CD8-positive, alpha-beta memory T cell (primary cell): Measurements from ENCODE around the gene STK32C. TPM values are rescaled to one million over a fixed set of nuclear protein-coding genes. Genes with fewer than 3 reads are reported as not detected.

Experiments
- CTCF ChIA-PET: fragments of 350-600 bp; sonication (Branson Sonifier 250); formaldehyde crosslinking; loops from one replicate; lab custom pipeline; 2021; ENCODE audit warnings: antibody characterized with exemption; lab: Charles Lee
- POLR2A ChIA-PET: fragments of 350-600 bp; sonication (Branson Sonifier 250); formaldehyde crosslinking; loops from one replicate; lab custom pipeline; 2021; ENCODE audit warnings: antibody characterized with exemption; lab: Charles Lee
- DNase-seq, 5 donors: peaks; one replicate each; pipeline versions ENCODE4 v3.0.0 to v3.0.0-alpha.2; 2020 to 2022; ENCODE audit warnings: mixed read lengths in 1 of 5
- H3K27ac ChIP-seq: one replicate; pipeline ENCODE4 v1.7.0; 2013; ENCODE audit warnings: low read depth, mild to moderate bottlenecking, low read length, moderate library complexity
- H3K27me3 ChIP-seq: 2 replicates; pipeline ENCODE4 v1.7.0; 2013; ENCODE audit warnings: low read length, mild to moderate bottlenecking; ENCODE audit not compliant: insufficient read depth, poor library complexity, severe bottlenecking
- H3K36me3 ChIP-seq: 2 replicates; pipeline ENCODE4 v1.7.0; 2013; ENCODE audit warnings: mild to moderate bottlenecking, low read length, moderate library complexity; ENCODE audit not compliant: insufficient read depth
- H3K4me1 ChIP-seq: 2 replicates; pipeline ENCODE4 v1.7.0; 2013; ENCODE audit warnings: mild to moderate bottlenecking, low read length, moderate library complexity; ENCODE audit not compliant: insufficient read depth
- H3K4me3 ChIP-seq: 2 replicates; pipeline ENCODE4 v1.7.0; 2013; ENCODE audit warnings: mild to moderate bottlenecking, low read length
- H3K9me3 ChIP-seq: 2 replicates; pipeline ENCODE4 v1.7.0; 2013; ENCODE audit warnings: mild to moderate bottlenecking, low read length
- H3K27ac Mint-ChIP-seq, 8 donors: one replicate each; pipeline ENCODE4 v1.8.0; 2020 to 2021; ENCODE audit warnings: mixed read lengths in 8 of 8, mild to moderate bottlenecking in 6 of 8, inconsistent platforms in 3 of 8, moderate library complexity in 3 of 8
- H3K27me3 Mint-ChIP-seq, 2 donors: one replicate each; pipeline ENCODE4 v1.8.0; 2020 to 2021; ENCODE audit warnings: mixed read lengths in 2 of 2, mild to moderate bottlenecking in 1 of 2, moderate library complexity in 1 of 2
- H3K36me3 Mint-ChIP-seq, 3 donors: one replicate each; pipeline ENCODE4 v1.8.0; 2020 to 2021; ENCODE audit warnings: mixed read lengths in 3 of 3, inconsistent platforms in 1 of 3, mild to moderate bottlenecking in 1 of 3
- H3K4me1 Mint-ChIP-seq, 3 donors: one replicate each; pipeline ENCODE4 v1.8.0; 2020 to 2021; ENCODE audit warnings: mixed read lengths in 3 of 3, inconsistent platforms in 1 of 3, mild to moderate bottlenecking in 1 of 3
- H3K4me3 Mint-ChIP-seq, 7 donors: one replicate each; pipeline ENCODE4 v1.8.0; 2020 to 2021; ENCODE audit warnings: mixed read lengths in 7 of 7, mild to moderate bottlenecking in 6 of 7, moderate library complexity in 4 of 7, inconsistent platforms in 2 of 7
- H3K9me3 Mint-ChIP-seq, 5 donors: one replicate each; pipeline ENCODE4 v1.8.0; 2020 to 2022; ENCODE audit warnings: mixed read lengths in 5 of 5, mild to moderate bottlenecking in 3 of 5, moderate library complexity in 2 of 5, inconsistent platforms in 1 of 5
- polyA plus RNA-seq: library from polyadenylated mRNA; unstranded; fragments of 300-500 nt; fragmentation: Illumina TruSeq; gene quantifications from one replicate; pipeline ENCODE4 v1.2.3, GENCODE V29; 2021
- total RNA-seq, 2 experiments: library from RNA; stranded (reverse); gene quantifications; one replicate each; pipeline ENCODE4 v1.2.3, GENCODE V29; 2021

Gene STK32C
- total and polyA plus RNA-seq, 3 experiments from 2014 or later, result 8.5 to 14.9 (median 14.0) TPM

DNA sequence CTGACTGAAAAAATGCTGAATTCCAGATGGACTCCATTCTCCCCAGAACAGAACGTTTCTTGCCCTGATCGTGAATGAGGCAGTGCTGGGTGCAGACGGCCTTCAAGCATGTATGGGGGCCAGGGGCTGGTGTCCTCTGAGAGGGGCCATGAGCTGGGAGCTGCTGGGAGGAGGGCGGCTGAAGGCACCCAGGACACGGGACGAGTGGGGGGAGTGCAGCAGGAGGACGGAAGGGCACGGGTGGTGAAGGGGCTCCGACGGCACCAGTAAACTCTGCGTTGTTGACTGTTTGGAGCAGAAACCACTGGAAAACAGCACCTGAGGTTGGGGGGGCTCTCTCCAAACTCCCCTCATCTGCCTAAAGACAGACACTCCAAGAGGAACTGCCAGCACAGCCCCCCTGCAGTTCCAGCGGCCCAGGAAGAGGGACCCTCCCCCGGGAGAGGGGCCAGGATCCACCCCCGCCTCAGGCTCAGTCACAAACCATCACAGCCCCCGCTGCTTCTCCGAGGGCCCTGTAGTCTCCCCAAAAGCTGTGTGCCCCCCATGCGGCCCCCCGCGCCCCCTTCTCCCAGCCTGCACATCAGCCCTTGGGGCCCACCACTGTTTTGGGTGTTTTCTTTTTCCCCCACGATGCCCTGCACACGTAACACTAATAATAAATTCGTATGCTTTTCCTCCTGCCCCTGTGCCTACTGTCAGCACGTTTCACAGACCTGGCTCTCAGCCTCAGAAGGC lies 65.5 kb downstream of the STK32C start:
- Mint-ChIP-seq H3K9me3 (no peaks in the 10 kb centered on the region), H3K27me3 (no peaks in the 10 kb centered on the region), H3K4me3 (no peak overlapping the region), H3K27ac (no peak overlapping the region), H3K4me1 (peaks cover 0 to 3% (median 0%) of the 10 kb centered on the region in 3 donors), H3K36me3 (peaks cover 0 to 3% (median 0%) of the 10 kb centered on the region in 3 donors)
- POLR2A ChIA-PET, result no interaction called here
- H3K27me3 ChIP-seq, result no peaks in the 10 kb centered on the region
- H3K4me1 ChIP-seq, result no peaks in the 10 kb centered on the region
- DNase-seq, result no peak
- no peak overlapping the region for H3K4me3 ChIP-seq
- CTCF ChIA-PET, result no interaction called here
- no peaks in the 10 kb centered on the region for H3K9me3 ChIP-seq
- no peaks in the 10 kb centered on the region for H3K36me3 ChIP-seq
- H3K27ac ChIP-seq, result no peak overlapping the region

DNA sequence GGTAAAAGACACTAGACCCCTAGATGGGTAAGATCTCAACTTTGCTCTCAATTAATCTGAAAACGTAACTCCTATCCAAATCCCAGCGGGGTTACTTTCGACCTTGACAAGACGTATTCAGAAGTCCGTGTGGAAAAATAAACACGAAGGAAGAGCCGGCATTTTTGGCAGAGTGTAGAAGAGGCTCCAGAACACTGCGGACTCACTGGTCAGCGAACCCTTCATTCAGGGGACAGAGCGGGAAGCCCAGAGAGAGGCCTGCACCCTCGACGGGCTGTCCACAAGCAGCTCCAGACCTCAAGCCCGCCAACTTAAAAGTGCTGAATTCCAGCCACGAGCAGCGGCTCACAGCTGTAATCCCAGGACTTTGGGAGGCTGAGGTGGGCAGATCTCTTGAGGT lies 66.3 kb downstream of the STK32C start:
- H3K4me3 ChIP-seq, result no peak overlapping the region
- no peak overlapping the region for H3K27ac ChIP-seq
- no peak for DNase-seq
- no peaks in the 10 kb centered on the region for H3K36me3 ChIP-seq
- no peaks in the 10 kb centered on the region for H3K27me3 Mint-ChIP-seq
- CTCF ChIA-PET, result no interaction called here
- POLR2A ChIA-PET, result no interaction called here
- H3K9me3 Mint-ChIP-seq, result no peaks in the 10 kb centered on the region
- no peaks in the 10 kb centered on the region for H3K4me1 ChIP-seq
- H3K4me3 Mint-ChIP-seq, result no peak overlapping the region
- H3K9me3 ChIP-seq, result no peaks in the 10 kb centered on the region
- H3K27me3 ChIP-seq, result no peaks in the 10 kb centered on the region
- H3K36me3 Mint-ChIP-seq, result peaks cover 0 to 3% (median 0%) of the 10 kb centered on the region in 3 donors
- H3K4me1 Mint-ChIP-seq, result peaks cover 0 to 3% (median 0%) of the 10 kb centered on the region in 3 donors
- peak overlapping the region in 2 of 8 donors; percentile 17 to 24 for H3K27ac Mint-ChIP-seq

DNA sequence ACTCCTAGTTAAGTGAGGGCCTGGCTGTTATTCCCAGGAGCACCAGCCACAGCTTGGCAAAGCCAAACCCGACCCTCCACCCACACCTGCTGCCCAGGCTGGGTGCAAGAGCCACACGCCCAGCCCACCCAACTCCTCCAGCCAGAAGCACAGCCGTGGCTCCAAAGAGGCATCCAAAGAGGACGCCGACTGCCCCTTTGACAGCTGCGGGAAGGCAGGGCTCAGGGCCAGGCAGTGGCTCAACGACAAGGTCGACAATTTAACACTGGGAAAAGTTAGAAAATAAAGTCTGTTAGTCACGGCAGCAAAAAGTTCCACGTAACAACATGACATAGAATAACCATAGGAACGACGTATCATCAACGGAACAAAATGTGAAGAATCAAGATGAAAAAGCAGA lies 66.7 kb downstream of the STK32C start:
- Mint-ChIP-seq H3K27ac (peak overlapping the region in 2 of 8 donors; percentile 17 to 24), H3K4me3 (no peak overlapping the region)

DNA sequence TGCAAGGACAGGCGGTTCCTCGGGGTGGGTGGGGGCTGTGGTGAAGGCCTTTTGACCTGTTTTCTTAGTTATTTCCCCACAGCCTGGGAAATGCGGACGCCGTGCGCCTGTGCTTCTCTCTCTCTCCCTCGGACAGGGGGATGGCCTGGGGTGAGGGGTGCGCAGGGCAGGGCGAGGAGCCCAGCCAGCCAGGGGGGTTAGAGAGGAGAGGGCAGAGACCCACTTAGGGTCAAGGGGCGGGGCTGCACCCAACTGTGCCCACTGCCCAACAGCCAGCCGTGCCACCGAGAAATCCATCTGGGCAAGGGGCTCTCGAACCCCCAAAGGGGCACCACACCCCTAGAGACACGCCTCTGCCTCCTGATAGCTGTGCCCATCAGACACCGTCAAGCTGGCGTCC lies 67.2 kb downstream of the STK32C start:
- no peaks in the 10 kb centered on the region for H3K4me1 ChIP-seq
- H3K27me3 Mint-ChIP-seq, result no peaks in the 10 kb centered on the region
- H3K4me3 Mint-ChIP-seq, result no peak overlapping the region
- CTCF ChIA-PET, result no interaction called here
- peaks cover 0 to 3% (median 0%) of the 10 kb centered on the region in 3 donors for H3K36me3 Mint-ChIP-seq
- H3K27me3 ChIP-seq, result no peaks in the 10 kb centered on the region
- H3K9me3 ChIP-seq, result no peaks in the 10 kb centered on the region
- no peak for DNase-seq
- H3K4me1 Mint-ChIP-seq, result peaks cover 0 to 3% (median 0%) of the 10 kb centered on the region in 3 donors
- no peak overlapping the region for H3K4me3 ChIP-seq
- H3K27ac Mint-ChIP-seq, result no peak overlapping the region
- POLR2A ChIA-PET, result no interaction called here
- no peaks in the 10 kb centered on the region for H3K9me3 Mint-ChIP-seq
- H3K36me3 ChIP-seq, result no peaks in the 10 kb centered on the region
- no peak overlapping the region for H3K27ac ChIP-seq

More for the DNA sequence above, 66.7 kb downstream of the STK32C start:
- Mint-ChIP-seq H3K27me3 (no peaks in the 10 kb centered on the region), H3K4me1 (peaks cover 0 to 3% (median 0%) of the 10 kb centered on the region in 3 donors), H3K9me3 (no peaks in the 10 kb centered on the region), H3K36me3 (peaks cover 0 to 3% (median 0%) of the 10 kb centered on the region in 3 donors)
- Histone ChIP-seq H3K36me3 (no peaks in the 10 kb centered on the region), H3K9me3 (no peaks in the 10 kb centered on the region), H3K27me3 (no peaks in the 10 kb centered on the region), H3K4me3 (no peak overlapping the region), H3K27ac (no peak overlapping the region), H3K4me1 (no peaks in the 10 kb centered on the region)
- DNase-seq, result no peak
- CTCF ChIA-PET, result no interaction called here
- POLR2A ChIA-PET, result no interaction called here

DNA sequence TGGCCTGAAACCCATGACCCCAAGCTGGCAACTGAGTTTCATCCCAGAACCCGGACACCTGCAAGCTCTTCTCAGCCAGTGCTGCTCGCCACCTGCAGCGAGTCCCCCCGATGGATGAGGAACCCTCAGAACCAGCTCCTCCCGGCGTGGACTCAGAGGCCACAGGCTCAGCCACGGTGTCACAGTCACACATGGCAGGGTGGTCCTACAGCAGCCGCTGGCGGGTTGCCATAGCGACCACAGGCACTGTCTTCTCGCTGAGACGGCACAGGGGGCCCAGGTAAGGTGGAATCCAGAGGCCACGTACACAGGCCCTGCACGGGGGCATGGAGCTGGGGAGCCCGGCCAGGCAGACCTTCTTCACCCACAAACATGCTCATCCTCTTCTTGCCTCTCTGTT lies 67.6 kb downstream of the STK32C start:
- ChIA-PET CTCF (no interaction called here), POLR2A (no interaction called here)
- no peaks in the 10 kb centered on the region for H3K27me3 Mint-ChIP-seq
- DNase-seq, result no peak
- H3K36me3 Mint-ChIP-seq, result peaks cover 0 to 3% (median 0%) of the 10 kb centered on the region in 3 donors
- Histone ChIP-seq H3K27me3 (no peaks in the 10 kb centered on the region), H3K27ac (no peak overlapping the region), H3K4me1 (no peaks in the 10 kb centered on the region), H3K9me3 (no peaks in the 10 kb centered on the region), H3K4me3 (no peak overlapping the region), H3K36me3 (no peaks in the 10 kb centered on the region)
- peaks cover 0 to 3% (median 0%) of the 10 kb centered on the region in 3 donors for H3K4me1 Mint-ChIP-seq
- H3K4me3 Mint-ChIP-seq, result no peak overlapping the region
- H3K9me3 Mint-ChIP-seq, result no peaks in the 10 kb centered on the region
- no peak overlapping the region for H3K27ac Mint-ChIP-seq

DNA sequence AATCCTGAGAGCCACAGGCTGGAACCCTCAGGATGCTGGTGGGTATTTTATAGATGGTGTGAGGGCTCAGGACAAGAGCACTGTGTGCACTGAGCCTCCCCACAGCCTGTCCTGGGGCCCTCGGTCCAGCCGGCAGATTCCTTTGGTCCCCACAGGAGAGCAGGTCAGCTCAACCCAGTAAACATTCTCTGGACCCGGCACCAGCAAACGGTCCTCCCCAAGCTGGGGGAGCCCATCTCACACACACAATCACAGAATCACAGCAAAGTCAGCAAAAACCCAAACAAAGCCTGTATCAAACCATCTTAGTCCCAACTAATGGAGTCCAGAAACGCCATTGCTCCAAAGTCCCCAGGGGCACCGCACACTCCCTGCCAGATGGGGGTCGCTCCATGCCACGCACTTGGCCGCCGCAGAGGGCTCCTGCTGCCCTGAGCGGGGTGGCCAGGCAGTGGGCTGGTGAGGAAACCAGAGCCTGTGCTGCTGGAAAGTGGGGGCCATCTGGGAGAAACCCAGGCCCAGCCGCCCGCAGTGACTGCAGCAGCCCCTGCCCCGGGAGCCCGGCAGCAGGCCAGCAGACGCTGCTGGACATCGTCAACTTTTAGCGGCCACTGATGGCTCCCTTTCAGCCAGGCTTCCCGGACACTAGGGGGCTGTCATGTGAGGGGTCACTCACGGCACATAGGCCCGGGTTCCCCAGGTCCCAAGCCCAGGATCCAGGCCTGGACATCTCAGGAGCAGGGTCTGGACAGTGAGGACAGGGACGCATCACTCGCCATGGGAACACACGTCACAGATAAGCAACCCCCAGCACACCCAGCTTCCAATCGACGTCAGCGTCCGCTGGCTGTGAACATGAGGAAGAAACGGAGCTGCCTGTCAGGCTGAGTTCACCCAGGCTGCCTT lies 68.4 kb downstream of the STK32C start:
- no peak overlapping the region for H3K27ac Mint-ChIP-seq
- Histone ChIP-seq H3K9me3 (no peaks in the 10 kb centered on the region), H3K36me3 (no peaks in the 10 kb centered on the region), H3K4me3 (no peak overlapping the region), H3K27ac (no peak overlapping the region), H3K4me1 (no peaks in the 10 kb centered on the region), H3K27me3 (no peaks in the 10 kb centered on the region)
- H3K9me3 Mint-ChIP-seq, result no peaks in the 10 kb centered on the region
- no peak overlapping the region for H3K4me3 Mint-ChIP-seq
- ChIA-PET CTCF (no interaction called here), POLR2A (no interaction called here)
- no peak for DNase-seq
- H3K36me3 Mint-ChIP-seq, result peaks cover 0 to 3% (median 0%) of the 10 kb centered on the region in 3 donors
- no peaks in the 10 kb centered on the region for H3K27me3 Mint-ChIP-seq
- H3K4me1 Mint-ChIP-seq, result peaks cover 0 to 3% (median 0%) of the 10 kb centered on the region in 3 donors

DNA sequence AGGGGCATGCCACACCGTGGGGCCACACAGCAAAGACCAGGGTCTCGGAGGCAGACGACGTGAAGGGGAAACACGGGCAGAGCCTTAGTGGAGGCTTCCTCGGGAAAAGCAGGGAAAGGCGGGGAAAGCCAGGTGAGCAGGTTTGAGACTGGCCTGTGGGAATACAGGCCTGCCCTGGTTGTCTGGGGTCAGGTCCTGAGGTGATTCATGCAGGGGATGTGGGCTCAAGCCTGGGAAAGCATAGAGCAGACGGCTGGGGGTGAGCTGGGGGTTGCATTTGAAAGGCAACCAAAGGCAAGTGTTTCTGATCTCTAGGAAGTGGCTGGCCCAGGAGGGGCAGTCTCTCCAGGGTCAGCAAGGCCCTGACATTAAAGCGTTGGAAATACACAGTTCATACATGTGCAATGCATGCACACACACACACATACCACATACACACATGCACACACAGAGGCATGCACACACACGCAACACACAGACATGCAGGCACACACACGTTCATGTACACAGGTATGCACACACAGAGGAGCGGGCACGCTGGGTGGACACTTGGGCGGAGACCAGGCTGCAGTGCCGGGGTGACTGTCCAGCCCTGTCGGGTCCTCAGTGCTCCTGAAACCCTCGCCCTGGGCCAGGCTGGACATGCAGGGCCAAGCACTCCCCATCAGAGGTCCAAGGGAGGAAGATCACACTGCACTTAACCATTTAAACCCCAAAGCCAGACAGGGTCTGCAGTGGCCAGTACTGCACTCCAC lies 69.2 kb downstream of the STK32C start:
- DNase-seq, result no peak
- Mint-ChIP-seq H3K9me3 (no peaks in the 10 kb centered on the region), H3K4me3 (no peak overlapping the region), H3K36me3 (peaks cover 0 to 3% (median 0%) of the 10 kb centered on the region in 3 donors), H3K4me1 (peaks cover 0 to 3% (median 0%) of the 10 kb centered on the region in 3 donors), H3K27me3 (no peaks in the 10 kb centered on the region), H3K27ac (no peak overlapping the region)
- H3K27ac ChIP-seq, result no peak overlapping the region
- H3K36me3 ChIP-seq, result no peaks in the 10 kb centered on the region
- no peaks in the 10 kb centered on the region for H3K9me3 ChIP-seq
- H3K4me1 ChIP-seq, result no peaks in the 10 kb centered on the region
- ChIA-PET POLR2A (no interaction called here), CTCF (no interaction called here)
- H3K4me3 ChIP-seq, result no peak overlapping the region
- H3K27me3 ChIP-seq, result no peaks in the 10 kb centered on the region
